AG09309 (cell line): ENCODE measurements around the gene SLC38A3.
A peak's percentile ranks its signal among the peaks of the same experiment; 100 is the strongest.

Source experiments
- DNase-seq: peaks from one replicate; pipeline ENCODE4 v3.0.0-alpha.2; 2010; ENCODE audit warnings: low read depth
- H3K4me3 ChIP-seq: 2 replicates; pipeline ENCODE4 v1.5.1; 2011; ENCODE audit warnings: mild to moderate bottlenecking, low read depth, low read length, moderate library complexity; ENCODE audit not compliant: control insufficient read depth
- CTCF ChIP-seq: IDR thresholded peaks from 2 replicates; pipeline ENCODE4 v1.5.1; 2011; ENCODE audit warnings: mild to moderate bottlenecking, low read depth, low read length, inconsistent platforms; ENCODE audit not compliant: insufficient read depth, control insufficient read depth; ENCODE audit errors: missing control alignments

Gene SLC38A3

GRCh38 chr3:50203113-50203808 is 1.8 kb upstream of the SLC38A3 start:
- no peak overlapping the region for H3K4me3 ChIP-seq
- DNase-seq: no peak
- TF ChIP-seq CTCF: no peak

- no peak overlapping the region for H3K4me3 ChIP-seq
- TF ChIP-seq CTCF: no peak
Measured at GRCh38 chr3:50203809-50204803, 965 bp upstream of the SLC38A3 start.

GRCh38 chr3:50205413-50206276 is 574 bp downstream of the SLC38A3 start:
- TF ChIP-seq CTCF: no peak
- H3K4me3 ChIP-seq: peak overlapping the region; percentile 8
- DNase-seq: no peak

More at GRCh38 chr3:50203809-50204803, 965 bp upstream of the SLC38A3 start:
- DNase-seq: no peak

- DNase-seq: no peak
- no peak for TF ChIP-seq CTCF
- H3K4me3 ChIP-seq: no peak overlapping the region
Measured at GRCh38 chr3:50207359-50208042, 2.4 kb downstream of the SLC38A3 start.

- no peak overlapping the region for H3K4me3 ChIP-seq
- no peak for TF ChIP-seq CTCF
- no peak for DNase-seq
Measured at GRCh38 chr3:50208677-50209344, 3.7 kb downstream of the SLC38A3 start.
